Measurements from ENCODE around the gene NFXL1. TPM values are rescaled to one million over a fixed set of nuclear protein-coding genes. Genes with fewer than 3 reads are reported as not detected.

Gene NFXL1
- total and polyA plus RNA-seq, 10 of the 15 experiments (the other 5 are each of a cell fraction or from before 2014, with no cell fraction given) = 8.1 to 16.5 (median 13.1) TPM

DNA sequence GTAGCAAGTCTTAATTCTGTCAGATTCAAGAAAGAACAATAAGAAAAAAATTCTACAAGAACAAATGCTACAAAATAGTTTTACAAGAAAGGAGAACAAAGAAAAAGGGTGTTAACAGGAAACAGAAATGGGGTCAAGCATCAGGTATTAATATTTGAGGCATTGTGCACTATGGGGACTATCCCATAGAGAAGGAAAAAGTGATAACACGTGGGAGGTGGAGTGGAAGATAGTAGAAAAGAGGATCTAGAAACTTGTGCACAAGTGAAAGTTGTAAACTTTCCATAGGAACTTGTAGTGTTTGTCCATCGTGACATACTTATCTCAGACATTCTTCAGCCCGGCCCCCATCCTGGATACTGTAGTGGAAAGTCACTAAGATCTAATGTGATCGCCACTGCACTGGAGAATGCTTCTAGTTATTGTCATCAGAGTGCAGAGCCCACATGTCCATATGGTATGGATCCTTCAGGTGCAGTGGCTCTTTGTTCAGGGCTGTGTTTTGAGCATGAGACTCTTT lies 15.4 kb upstream of the NFXL1 start (continued):
- no peak for TF ChIP-seq BRCA1 (IDR thresholded peaks at IDR 0.05; ENCODE audit: low read depth, low read length)
- no peak for TF ChIP-seq USF2 (IDR thresholded peaks at IDR 0.05; ENCODE audit: borderline replicate concordance, low read depth, low read length)
- TF ChIP-seq PML (IDR thresholded peaks at IDR 0.05; ENCODE audit: low read length) = no peak

- no TSS peak for BruUV-seq (replicated peaks)
- TF ChIP-seq SMC3 (IDR thresholded peaks at IDR 0.05; ENCODE audit: borderline replicate concordance, low read length) (peak; percentile 46; the same call in 1 of the 2 replicates), RAD21 (IDR thresholded peaks at IDR 0.05; ENCODE audit: insufficient read depth, low read depth, low read length) (peak; percentile 73), DPF2 (IDR thresholded peaks at IDR 0.05) (no peak), ZNF384 (IDR thresholded peaks at IDR 0.05; ENCODE audit: borderline replicate concordance, low read depth, low read length) (no peak), FOXK2 (IDR thresholded peaks at IDR 0.05) (no peak), CBX3 (IDR thresholded peaks at IDR 0.05; ENCODE audit: borderline replicate concordance, low read depth) (no peak), CEBPZ (IDR thresholded peaks at IDR 0.05; ENCODE audit: low read depth, low read length) (no peak)
- TF ChIP-seq, protein P1, sequence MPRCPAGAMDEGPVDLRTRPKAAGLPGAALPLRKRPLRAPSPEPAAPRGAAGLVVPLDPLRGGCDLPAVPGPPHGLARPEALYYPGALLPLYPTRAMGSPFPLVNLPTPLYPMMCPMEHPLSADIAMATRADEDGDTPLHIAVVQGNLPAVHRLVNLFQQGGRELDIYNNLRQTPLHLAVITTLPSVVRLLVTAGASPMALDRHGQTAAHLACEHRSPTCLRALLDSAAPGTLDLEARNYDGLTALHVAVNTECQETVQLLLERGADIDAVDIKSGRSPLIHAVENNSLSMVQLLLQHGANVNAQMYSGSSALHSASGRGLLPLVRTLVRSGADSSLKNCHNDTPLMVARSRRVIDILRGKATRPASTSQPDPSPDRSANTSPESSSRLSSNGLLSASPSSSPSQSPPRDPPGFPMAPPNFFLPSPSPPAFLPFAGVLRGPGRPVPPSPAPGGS (IDR thresholded peaks at IDR 0.05; ENCODE audit: borderline replicate concordance, insufficient read depth, low read depth, low read length, poor library complexity, severe bottlenecking) = no peak
- TF ChIP-seq, protein P2, sequence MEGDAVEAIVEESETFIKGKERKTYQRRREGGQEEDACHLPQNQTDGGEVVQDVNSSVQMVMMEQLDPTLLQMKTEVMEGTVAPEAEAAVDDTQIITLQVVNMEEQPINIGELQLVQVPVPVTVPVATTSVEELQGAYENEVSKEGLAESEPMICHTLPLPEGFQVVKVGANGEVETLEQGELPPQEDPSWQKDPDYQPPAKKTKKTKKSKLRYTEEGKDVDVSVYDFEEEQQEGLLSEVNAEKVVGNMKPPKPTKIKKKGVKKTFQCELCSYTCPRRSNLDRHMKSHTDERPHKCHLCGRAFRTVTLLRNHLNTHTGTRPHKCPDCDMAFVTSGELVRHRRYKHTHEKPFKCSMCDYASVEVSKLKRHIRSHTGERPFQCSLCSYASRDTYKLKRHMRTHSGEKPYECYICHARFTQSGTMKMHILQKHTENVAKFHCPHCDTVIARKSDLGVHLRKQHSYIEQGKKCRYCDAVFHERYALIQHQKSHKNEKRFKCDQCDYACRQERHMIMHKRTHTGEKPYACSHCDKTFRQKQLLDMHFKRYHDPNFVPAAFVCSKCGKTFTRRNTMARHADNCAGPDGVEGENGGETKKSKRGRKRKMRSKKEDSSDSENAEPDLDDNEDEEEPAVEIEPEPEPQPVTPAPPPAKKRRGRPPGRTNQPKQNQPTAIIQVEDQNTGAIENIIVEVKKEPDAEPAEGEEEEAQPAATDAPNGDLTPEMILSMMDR (IDR thresholded peaks at IDR 0.05 in 2 of 3, conservative IDR thresholded peaks at IDR 0.05 in 1 of 3; ENCODE audit: control insufficient read depth in 2 of 3, extremely low read depth in 1 of 3, insufficient read depth in 1 of 3, low read depth in 3 of 3, low read length in 3 of 3) = peak; percentile 72 to 77 (median 73)
Measured at GRCh38 chr4:47926667-47927258, 12.4 kb upstream of the NFXL1 start.

More at GRCh38 chr4:47926667-47927258, 12.4 kb upstream of the NFXL1 start:
- H3K4me2 ChIP-seq (ENCODE audit: control insufficient read depth, insufficient read depth) = peak overlapping the region; percentile 27; the same call in 1 of the 2 replicates
- no peaks in the 10 kb centered on the region for H4K20me1 ChIP-seq (ENCODE audit: control insufficient read depth, insufficient read depth)
- WGBS (ENCODE audit: insufficient coverage, insufficient replicate concordance, low lambda C conversion rate, missing lambda C conversion rate) = 5% methylated on average over 15 of the region's 15 CpGs
- H3K79me2 ChIP-seq (ENCODE audit: control insufficient read depth, insufficient read depth, low read length) = no peaks in the 10 kb centered on the region
- H3K27ac ChIP-seq (ENCODE audit: control insufficient read depth, insufficient read depth) = no peak overlapping the region
- ChIA-PET CTCF (interaction anchor here (0.6 to 3.3 kb wide), 7 partner anchors 15 to 241 kb away, joined by 3 to 21 read pairs (median 4); no protein-coding TSS in a partner anchor), POLR2A (interaction anchor here (0.6 kb wide), 1 partner anchor 14 kb away, joined by 4 read pairs; no protein-coding TSS in a partner anchor), SMC1A (ENCODE audit: uncharacterized antibody, unreplicated experiment) (interaction anchor here (1.0 kb wide), 1 partner anchor 76 kb away, joined by 3 read pairs; no protein-coding TSS in a partner anchor), RAD21 (ENCODE audit: unreplicated experiment) (interaction anchor here (0.7 kb wide), 1 partner anchor 76 kb away, joined by 3 read pairs; no protein-coding TSS in a partner anchor)
- no peak for DNase-seq (ENCODE audit: low read depth, low spot score)
- FAIRE-seq = peak; percentile 92
- H3K4me3 ChIP-seq = no peak overlapping the region
- H3K36me3 ChIP-seq (ENCODE audit: control insufficient read depth in 2 of 2, insufficient read depth in 2 of 2, low read length in 1 of 2) = no peaks in the 10 kb centered on the region
- H3K9ac ChIP-seq (ENCODE audit: control insufficient read depth, insufficient read depth, low read length) = no peak overlapping the region
- no peaks in the 10 kb centered on the region for H3K9me3 ChIP-seq (replicated peaks; ENCODE audit: control insufficient read depth, insufficient read depth, low read length)
- H2AFZ ChIP-seq (ENCODE audit: control insufficient read depth, low read depth, low read length) = peak overlapping the region; percentile 64
- in situ Hi-C loops (cut with MboI) = no loop called here
- peak; percentile 98 for ATAC-seq
- peaks cover 3% of the 10 kb centered on the region; the same call in 1 of the 2 replicates for H3K4me1 ChIP-seq (ENCODE audit: control insufficient read depth, insufficient read depth, low read length)
- intact Hi-C loops (cut with micrococcal nuclease; ENCODE audit: unreplicated experiment) = no loop called here
- no peaks in the 10 kb centered on the region; a peak in 1 of 4 replicates for H3K27me3 ChIP-seq (replicated peaks in 1 of 2; ENCODE audit: control insufficient read depth in 2 of 2, insufficient read depth in 2 of 2, low read length in 1 of 2)
